Endothelial cell of umbilical vein (primary cell): Measurements from ENCODE around the gene ERVK3-1. TPM values are rescaled to one million over a fixed set of nuclear protein-coding genes. Genes with fewer than 3 reads are reported as not detected.

ENCODE experiments used
- BruUV-seq: library from RNA; stranded (reverse); fragments of 400-500 nt; replicated peaks from 2 replicates; lab custom pipeline; 2021; lab: Mats Ljungman, UMichigan
- CTCF ChIA-PET: fragments of 300-600, 350-600 bp; sonication (Branson Sonifier 250); formaldehyde crosslinking; loops from one replicate; lab custom pipeline; 2021; ENCODE audit warnings: antibody characterized with exemption, inconsistent platforms; lab: Charles Lee
- POLR2A ChIA-PET: fragments of 300-600, 350-600 bp; sonication (Branson Sonifier 250); formaldehyde crosslinking; loops from one replicate; lab custom pipeline; 2021; ENCODE audit warnings: antibody characterized with exemption, inconsistent platforms; lab: Charles Lee
- DNase-seq: peaks from one replicate; pipeline ENCODE4 v3.0.0-alpha.2; 2011; ENCODE audit warnings: low read depth, low spot score
- FAIRE-seq: peaks from 2 replicates; lab custom pipeline; 2011; peaks lifted over from hg19 to GRCh38; lab: Jason Lieb, UNC
- H2AFZ ChIP-seq: 2 replicates; pipeline ENCODE4 v1.6.0; 2012; ENCODE audit warnings: low read depth, low read length, control low read depth, inconsistent platforms
- H3K27ac ChIP-seq: 2 replicates; pipeline ENCODE4 v1.5.1; 2011; ENCODE audit warnings: low read depth, mild to moderate bottlenecking, control low read depth, low read length, moderate library complexity; ENCODE audit not compliant: insufficient read depth
- H3K27me3 ChIP-seq, 2 experiments: 2 replicates each; pipeline versions ENCODE4 v1.6.0 to v1.6.1; 2011; ENCODE audit warnings: low read length in 2 of 2, mixed read lengths in 1 of 2; ENCODE audit not compliant: control insufficient read depth in 2 of 2, insufficient read depth in 2 of 2
- H3K36me3 ChIP-seq, 2 experiments: 2 replicates in 1 of 2; 3 replicates in 1 of 2; pipeline ENCODE4 v1.5.1; 2011; ENCODE audit warnings: low read length in 2 of 2, mild to moderate bottlenecking in 1 of 2, moderate library complexity in 1 of 2; ENCODE audit not compliant: control insufficient read depth in 2 of 2, insufficient read depth in 2 of 2; ENCODE audit errors: extremely low read depth in 1 of 2
- H3K4me1 ChIP-seq: 3 replicates; pipeline ENCODE4 v1.5.1; 2011; ENCODE audit warnings: mild to moderate bottlenecking, low read length; ENCODE audit not compliant: control insufficient read depth, insufficient read depth; ENCODE audit errors: extremely low read depth
- H3K4me2 ChIP-seq: 2 replicates; pipeline ENCODE4 v1.6.1; 2011; ENCODE audit warnings: low read length, control low read depth, mixed read lengths; ENCODE audit not compliant: insufficient read depth
- H3K4me3 ChIP-seq, 3 experiments: fragments of 200-600 bp in 1 of 3; sonication (generic), shearing (Covaris generic) in 1 of 3; replicated peaks in 1 of 3; 2 replicates each; pipeline ENCODE4 v1.5.1; 2011 to 2016; ENCODE audit warnings: control low read depth in 3 of 3, low read length in 3 of 3, mild to moderate bottlenecking in 2 of 3, inconsistent platforms in 1 of 3, low read depth in 1 of 3, moderate library complexity in 1 of 3; ENCODE audit not compliant: insufficient read depth in 1 of 3
- H3K79me2 ChIP-seq: 2 replicates; pipeline ENCODE4 v1.6.0; 2012; ENCODE audit warnings: low read length, inconsistent platforms; ENCODE audit not compliant: control insufficient read depth, insufficient read depth
- H3K9ac ChIP-seq: replicated peaks from 2 replicates; pipeline ENCODE3; 2011; ENCODE audit warnings: low read length, control low read depth; ENCODE audit not compliant: insufficient read depth; ENCODE audit errors: extremely low read depth
- H3K9me1 ChIP-seq: replicated peaks from 3 replicates; pipeline ENCODE4 v1.6.0; 2011; ENCODE audit warnings: mild to moderate bottlenecking, low read length; ENCODE audit not compliant: control insufficient read depth, insufficient read depth; ENCODE audit errors: extremely low read depth
- H3K9me3 ChIP-seq: replicated peaks from 2 replicates; pipeline ENCODE4 v1.5.1; 2012; ENCODE audit warnings: low read length, inconsistent platforms; ENCODE audit not compliant: control insufficient read depth, insufficient read depth
- H4K20me1 ChIP-seq: replicated peaks from 2 replicates; pipeline ENCODE3; 2011; ENCODE audit warnings: mild to moderate bottlenecking, low read length; ENCODE audit not compliant: control insufficient read depth, insufficient read depth; ENCODE audit errors: extremely low read depth
- CTCF ChIP-seq, 2 donors: IDR thresholded peaks; 1 replicate in 1 of 2; 2 replicates in 1 of 2; pipeline ENCODE4 v1.5.1; 2011; ENCODE audit warnings: low read length in 2 of 2, mild to moderate bottlenecking in 2 of 2, moderate library complexity in 2 of 2, control low read depth in 1 of 2, inconsistent platforms in 1 of 2, low read depth in 1 of 2; ENCODE audit not compliant: insufficient read depth in 1 of 2; ENCODE audit errors: extremely low read depth in 1 of 2
- EZH2 ChIP-seq: IDR thresholded peaks from 2 replicates; pipeline ENCODE4 v1.6.1; 2012; ENCODE audit warnings: borderline replicate concordance, low read depth, mild to moderate bottlenecking, moderate library complexity, low read length, inconsistent platforms; ENCODE audit not compliant: severe bottlenecking
- FOS ChIP-seq: IDR thresholded peaks from 2 replicates; pipeline ENCODE4 v1.6.1; 2011; ENCODE audit warnings: mild to moderate bottlenecking, low read length, moderate library complexity, borderline replicate concordance; ENCODE audit not compliant: insufficient read depth
- GATA2 ChIP-seq: IDR thresholded peaks from 2 replicates; pipeline ENCODE4 v1.7.0; 2011; ENCODE audit warnings: low read depth, mild to moderate bottlenecking, moderate library complexity, mixed read lengths, low read length; ENCODE audit not compliant: insufficient read length, insufficient read depth
- JUN ChIP-seq: IDR thresholded peaks from 2 replicates; pipeline ENCODE4 v1.6.1; 2011; ENCODE audit warnings: borderline replicate concordance, low read depth; ENCODE audit not compliant: insufficient read length, insufficient read depth
- MAX ChIP-seq: IDR thresholded peaks from 2 replicates; pipeline ENCODE4 v1.6.1; 2011; ENCODE audit not compliant: insufficient read depth, insufficient read length
- MYC ChIP-seq: IDR thresholded peaks from one replicate; pipeline ENCODE4 v1.6.1; 2011; ENCODE audit warnings: mild to moderate bottlenecking, low read depth, low read length
- POLR2A ChIP-seq: IDR thresholded peaks from 2 replicates; pipeline ENCODE4 v1.6.1; 2012; ENCODE audit warnings: low read depth, mild to moderate bottlenecking, control low read depth, low read length
- POLR2AphosphoS5 ChIP-seq: IDR thresholded peaks from 2 replicates; pipeline ENCODE4 v1.6.1; 2012; ENCODE audit warnings: low read depth, mild to moderate bottlenecking, control low read depth, low read length, moderate library complexity; ENCODE audit not compliant: insufficient read depth
- dilution Hi-C: fragments of 300-500 bp; cut with MboI; formaldehyde crosslinking; loops from one replicate; pipeline ENCODE4 v1.15.0; 2019; ENCODE audit warnings: low sequenced_read_pairs; ENCODE audit not compliant: extremely low pct_ligation_motif_present
- intact Hi-C: fragments of 100-400 bp; cut with micrococcal nuclease; formaldehyde crosslinking; loops from one replicate; pipeline ENCODE4 v1.10.0; 2022
- polyA plus RNA-seq, 4 experiments: library from polyadenylated mRNA; depleted of rRNA in 3 of 4; stranded (reverse) in 3 of 4; unstranded in 1 of 4; fragments of >200 nt; gene quantifications; 2 replicates each; pipeline versions ENCODE4 v1.2.1 to v1.2.3, GENCODE V29; 2011 to 2012; ENCODE audit warnings: missing spikeins in 1 of 4
- total RNA-seq: library from RNA; stranded (reverse); gene quantifications from 2 replicates; pipeline ENCODE4 v1.2.3, GENCODE V29; 2021

Gene ERVK3-1
- total and polyA plus RNA-seq, 2 donors (not counting 3 experiments of a cell fraction or from before 2014, with no cell fraction given), result 25.8 to 29.3 TPM

GRCh38 chr19:58349590-58349989 lies 44.4 kb downstream of the ERVK3-1 start:
- no peaks in the 10 kb centered on the region for H4K20me1 ChIP-seq
- FAIRE-seq (no peak), DNase-seq (no peak)
- peaks cover 5% of the 10 kb centered on the region for H3K4me1 ChIP-seq
- peaks cover 22 to 45% of the 10 kb centered on the region in 2 experiments for H3K27me3 ChIP-seq
- H3K4me3 ChIP-seq, result no peak overlapping the region
- H3K27ac ChIP-seq, result no peak overlapping the region
- TF ChIP-seq MAX (no peak), CTCF (IDR thresholded peaks at IDR 0.05; ENCODE audit: extremely low read depth in 1 of 2, insufficient read depth in 1 of 2, low read depth in 1 of 2, low read length in 2 of 2) (no peak), POLR2AphosphoS5 (no peak), POLR2A (no peak), MYC (no peak), EZH2 (no peak), JUN (no peak), FOS (no peak), GATA2 (no peak)
- no peaks in the 10 kb centered on the region for H3K79me2 ChIP-seq
- no peak overlapping the region for H3K9ac ChIP-seq
- H3K4me2 ChIP-seq, result no peak overlapping the region
- BruUV-seq, result no TSS peak
- H3K9me3 ChIP-seq, result no peaks in the 10 kb centered on the region
- no peaks in the 10 kb centered on the region for H3K9me1 ChIP-seq
- H3K36me3 ChIP-seq, result no peaks in the 10 kb centered on the region
- POLR2A ChIA-PET, result no interaction called here
- H2AFZ ChIP-seq, result no peak overlapping the region
- CTCF ChIA-PET, result interaction anchor here (0.9 kb wide), 1 partner anchor 10 kb away, joined by 3 read pairs; no protein-coding TSS in a partner anchor
- dilution Hi-C loops (no loop called here), intact Hi-C loops (no loop called here)
